ENCODE measurements around the gene RASGRP3. TPM values are rescaled to one million over a fixed set of nuclear protein-coding genes. Genes with fewer than 3 reads are reported as not detected.

RASGRP3 gene
- total and polyA plus RNA-seq, 9 of the 15 experiments (the other 6 are each of a cell fraction or from before 2014, with no cell fraction given): 0.18 to 1.7 (median 1.2) TPM

DNA sequence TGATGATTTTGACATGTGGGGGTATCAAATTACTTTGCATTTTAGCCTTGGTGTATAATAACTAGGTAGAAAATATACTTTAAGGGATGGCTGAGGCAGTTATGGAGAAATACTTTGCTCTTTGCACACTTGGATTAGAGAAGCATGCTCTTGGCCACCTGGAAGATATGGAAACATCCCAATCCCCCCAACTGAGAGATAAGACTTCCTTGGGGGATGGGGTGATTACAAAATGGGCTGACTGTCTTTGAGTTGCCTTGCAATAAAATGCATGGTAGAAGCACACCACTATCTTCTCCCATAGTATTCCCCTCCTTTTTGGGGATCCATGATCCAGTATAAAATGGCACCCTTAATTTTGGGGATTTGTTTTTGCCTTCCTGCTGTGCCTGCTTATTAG is 137.7 kb downstream of the RASGRP3 start (continued):
- no peak for TF ChIP-seq KLF6 (CRISPR knock-in tag; IDR thresholded peaks at IDR 0.05; ENCODE audit: borderline replicate concordance)
- no peak for TF ChIP-seq RBM22 (IDR thresholded peaks at IDR 0.05; ENCODE audit: low read depth, low read length, poor library complexity, severe bottlenecking)
- TF ChIP-seq, protein P1, sequence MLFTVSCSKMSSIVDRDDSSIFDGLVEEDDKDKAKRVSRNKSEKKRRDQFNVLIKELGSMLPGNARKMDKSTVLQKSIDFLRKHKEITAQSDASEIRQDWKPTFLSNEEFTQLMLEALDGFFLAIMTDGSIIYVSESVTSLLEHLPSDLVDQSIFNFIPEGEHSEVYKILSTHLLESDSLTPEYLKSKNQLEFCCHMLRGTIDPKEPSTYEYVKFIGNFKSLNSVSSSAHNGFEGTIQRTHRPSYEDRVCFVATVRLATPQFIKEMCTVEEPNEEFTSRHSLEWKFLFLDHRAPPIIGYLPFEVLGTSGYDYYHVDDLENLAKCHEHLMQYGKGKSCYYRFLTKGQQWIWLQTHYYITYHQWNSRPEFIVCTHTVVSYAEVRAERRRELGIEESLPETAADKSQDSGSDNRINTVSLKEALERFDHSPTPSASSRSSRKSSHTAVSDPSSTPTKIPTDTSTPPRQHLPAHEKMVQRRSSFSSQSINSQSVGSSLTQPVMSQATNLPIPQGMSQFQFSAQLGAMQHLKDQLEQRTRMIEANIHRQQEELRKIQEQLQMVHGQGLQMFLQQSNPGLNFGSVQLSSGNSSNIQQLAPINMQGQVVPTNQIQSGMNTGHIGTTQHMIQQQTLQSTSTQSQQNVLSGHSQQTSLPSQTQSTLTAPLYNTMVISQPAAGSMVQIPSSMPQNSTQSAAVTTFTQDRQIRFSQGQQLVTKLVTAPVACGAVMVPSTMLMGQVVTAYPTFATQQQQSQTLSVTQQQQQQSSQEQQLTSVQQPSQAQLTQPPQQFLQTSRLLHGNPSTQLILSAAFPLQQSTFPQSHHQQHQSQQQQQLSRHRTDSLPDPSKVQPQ (CRISPR knock-in tag; IDR thresholded peaks at IDR 0.05; ENCODE audit: borderline replicate concordance): no peak
- TF ChIP-seq POLR2B (IDR thresholded peaks at IDR 0.05; ENCODE audit: low read depth, partially characterized antibody): no peak
- TF ChIP-seq DACH1 (IDR thresholded peaks at IDR 0.05; ENCODE audit: partially characterized antibody): no peak
- TF ChIP-seq ZNF124 (CRISPR knock-in tag; IDR thresholded peaks at IDR 0.05): no peak
- no peak for TF ChIP-seq EZH2 (IDR thresholded peaks at IDR 0.05; ENCODE audit: borderline replicate concordance, low read depth, low read length)
- TF ChIP-seq CBFB (CRISPR knock-in tag; IDR thresholded peaks at IDR 0.05): no peak

Small RNAs within 50 kb of the gene (small RNA-seq; reads per million reads assigned to genes)
- not detected for gene ATP6V0E1P3

Other genes with a start within 250 kb of the RASGRP3 start
- gene FAM98A, start 122.7 kb downstream of the RASGRP3 start, total RNA-seq (2014; rRNA removed): 23.5 and 26.0 TPM in 2 replicates
- gene FAM98A, start 122.7 kb downstream of the RASGRP3 start, total RNA-seq (2014; rRNA removed; fragmentation: Illumina TruSeq; extraction: Trizol): 44.6 and 45.7 TPM in 2 replicates
- gene FAM98A, start 122.7 kb downstream of the RASGRP3 start, total RNA-seq (2015; rRNA removed; fragmentation: Illumina TruSeq; extraction: Trizol): 39.6 and 53.8 TPM in 2 replicates
- 56.1 and 59.7 TPM in 2 replicates for gene FAM98A, start 122.7 kb downstream of the RASGRP3 start, total RNA-seq (2021)
- 80.1 and 114 TPM in 2 replicates for gene FAM98A, start 122.7 kb downstream of the RASGRP3 start, polyA plus RNA-seq (2011; rRNA removed)
- gene FAM98A, start 122.7 kb downstream of the RASGRP3 start, polyA plus RNA-seq (2014; fragmentation: Illumina TruSeq; extraction: Trizol): 238 and 308 TPM in 2 replicates
- 10 to 100 TPM; 16.5 to 23.4 TPM for gene FAM98A, start 122.7 kb downstream of the RASGRP3 start, polyA plus RNA-seq (2014; fragmentation: Nextera tagmentation; extraction: Ambion mirVana)
- gene FAM98A, start 122.7 kb downstream of the RASGRP3 start, polyA plus RNA-seq (2014; rRNA removed): 144 and 171 TPM in 2 replicates

All from K562 (cell line).